Measurements from ENCODE around the gene SMYD3.

The SMYD3 gene

DNA sequence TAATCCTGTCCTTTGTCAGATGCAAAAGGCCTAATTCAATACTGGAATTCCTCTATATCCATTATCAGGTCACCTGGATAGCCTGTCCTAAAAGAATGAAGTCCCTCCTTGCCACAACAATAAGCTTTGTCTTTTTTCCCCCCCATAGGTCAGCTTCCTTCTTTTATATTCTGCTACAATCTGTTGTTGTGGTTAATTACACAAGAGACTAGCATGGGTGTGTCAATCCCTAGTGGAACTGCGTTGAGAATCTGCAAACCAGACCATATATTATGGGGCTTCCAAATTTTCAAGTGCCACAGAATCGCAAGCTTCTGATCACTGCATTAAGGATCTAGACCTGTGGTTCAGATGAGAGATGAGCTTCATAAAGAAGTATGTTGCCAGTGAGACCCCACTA is 349.6 kb downstream of the SMYD3 start:
- DNase-seq, result no peak

DNA sequence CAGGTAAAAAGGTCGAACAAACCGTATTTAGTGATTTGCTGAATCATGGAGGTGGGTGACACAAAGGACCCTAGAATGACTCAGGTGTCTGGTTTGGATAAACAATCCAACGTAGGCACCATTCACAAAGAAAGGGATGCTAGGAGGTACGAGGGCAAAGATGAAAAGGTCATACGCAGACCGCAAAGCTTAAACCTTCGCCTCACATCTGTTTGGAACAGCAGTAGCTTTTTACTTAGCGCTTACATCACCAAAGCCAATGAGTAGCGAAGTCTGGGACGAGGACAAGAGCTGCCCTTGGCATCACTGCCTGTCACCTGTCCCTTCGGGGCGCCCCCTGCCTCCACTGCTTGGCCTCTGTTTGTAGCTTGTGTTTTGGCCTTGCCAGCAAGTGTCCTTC is 350.2 kb downstream of the SMYD3 start:
- in situ Hi-C loops (cut with HindIII; ENCODE audit: low pct_ligation_motif_present, low pct_unique_long_range_greater_than_20kb, low sequenced_read_pairs), result no loop called here
- no peak for DNase-seq

More for the DNA sequence above, 349.6 kb downstream of the SMYD3 start:
- in situ Hi-C loops (cut with HindIII; ENCODE audit: low pct_ligation_motif_present, low pct_unique_long_range_greater_than_20kb, low sequenced_read_pairs), result no loop called here

DNA sequence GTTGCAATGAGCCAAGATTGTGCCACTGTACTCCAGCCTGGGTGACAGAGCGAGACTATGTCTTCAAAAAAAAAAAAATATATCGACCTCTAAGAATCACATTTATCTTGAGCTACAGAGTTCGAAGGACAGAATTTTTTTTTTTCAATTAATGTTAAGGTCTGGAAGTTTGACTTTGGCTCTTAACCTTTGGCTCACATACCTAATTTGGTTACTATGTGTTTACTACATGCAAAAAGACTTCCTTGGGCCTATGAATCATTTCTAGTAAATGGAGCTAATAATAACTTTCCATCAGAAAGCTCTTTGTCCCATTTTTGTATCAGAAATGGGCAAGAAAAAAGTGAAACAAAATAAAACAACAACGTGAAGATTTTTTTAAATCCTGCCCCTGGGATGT is 351.2 kb downstream of the SMYD3 start:
- DNase-seq, result no peak
- in situ Hi-C loops (cut with HindIII; ENCODE audit: low pct_ligation_motif_present, low pct_unique_long_range_greater_than_20kb, low sequenced_read_pairs), result no loop called here

DNA sequence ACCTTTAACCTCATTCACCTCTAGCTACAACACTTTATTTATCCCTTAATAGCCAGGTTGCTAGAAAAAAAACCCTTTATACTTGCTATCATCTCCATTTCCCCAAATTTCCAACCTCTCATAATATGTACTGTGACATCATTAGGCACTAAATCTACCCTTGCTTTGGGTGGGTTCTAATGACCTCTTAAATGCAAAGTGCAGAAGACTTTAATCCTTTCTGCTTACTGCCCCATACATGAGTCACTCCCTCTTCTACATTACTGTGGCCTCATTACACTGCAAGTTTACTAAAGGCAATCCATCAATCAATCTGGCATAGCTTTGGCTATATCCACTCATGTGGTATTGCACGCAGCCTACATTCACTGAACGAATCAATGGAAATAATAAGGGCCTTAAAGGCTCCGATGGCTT is 353.3 kb downstream of the SMYD3 start:
- no peak for DNase-seq
- in situ Hi-C loops (cut with HindIII; ENCODE audit: low pct_ligation_motif_present, low pct_unique_long_range_greater_than_20kb, low sequenced_read_pairs), result no loop called here

DNA sequence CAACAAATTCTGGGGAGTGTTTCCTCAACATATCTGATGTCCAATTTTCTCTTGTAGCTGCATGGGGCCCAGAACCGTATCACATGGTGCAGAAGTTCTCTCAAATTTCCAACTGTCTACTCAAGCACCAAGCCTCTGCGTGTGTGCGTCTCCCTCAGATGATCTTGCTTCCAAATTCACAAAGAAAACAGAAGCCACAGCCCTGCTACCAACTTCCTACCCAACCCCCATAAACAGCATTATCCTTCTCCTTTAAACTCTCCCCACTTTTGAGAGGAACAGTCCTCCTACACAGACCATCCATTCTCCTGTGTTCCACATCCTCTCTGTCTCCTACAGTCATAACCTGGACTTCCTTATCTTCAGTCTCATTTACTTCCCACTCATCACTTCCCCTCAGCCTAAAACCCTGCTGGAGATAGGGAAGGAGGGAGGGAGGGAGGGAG is 354.1 kb downstream of the SMYD3 start:
- in situ Hi-C loops (cut with HindIII; ENCODE audit: low pct_ligation_motif_present, low pct_unique_long_range_greater_than_20kb, low sequenced_read_pairs), result no loop called here
- no peak for DNase-seq

DNA sequence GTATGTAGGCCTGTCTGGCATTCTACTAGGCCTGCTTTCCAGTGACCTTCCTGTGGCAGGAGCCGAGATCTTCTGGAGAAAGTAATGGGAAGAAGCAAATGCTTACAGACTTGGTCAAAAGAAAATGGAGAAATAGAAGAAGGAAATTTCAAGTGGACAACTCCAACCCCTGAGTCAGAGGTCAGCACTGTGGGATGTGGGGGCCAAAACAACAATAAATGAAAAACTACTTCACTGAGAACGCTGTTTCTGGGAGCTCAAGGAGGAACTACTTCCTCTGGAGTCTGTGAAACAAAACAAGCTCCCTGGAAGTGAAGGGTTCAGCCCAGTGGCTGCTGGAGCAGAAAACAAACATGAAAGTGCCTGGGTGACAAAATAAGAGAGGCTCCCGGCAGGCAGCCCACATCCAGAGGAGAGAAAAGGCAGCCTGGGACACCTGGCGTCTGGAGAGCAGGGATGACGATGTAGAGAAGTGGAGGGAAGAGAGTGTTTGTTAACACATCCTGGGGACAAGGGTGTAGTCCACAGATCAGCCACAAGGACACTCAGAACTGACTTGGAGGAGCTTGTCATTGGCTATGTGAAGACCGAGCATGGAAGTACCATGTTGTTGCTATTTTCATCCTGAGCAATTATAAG is 355.2 kb downstream of the SMYD3 start:
- no peak for DNase-seq
- in situ Hi-C loops (cut with HindIII; ENCODE audit: low pct_ligation_motif_present, low pct_unique_long_range_greater_than_20kb, low sequenced_read_pairs), result no loop called here

DNA sequence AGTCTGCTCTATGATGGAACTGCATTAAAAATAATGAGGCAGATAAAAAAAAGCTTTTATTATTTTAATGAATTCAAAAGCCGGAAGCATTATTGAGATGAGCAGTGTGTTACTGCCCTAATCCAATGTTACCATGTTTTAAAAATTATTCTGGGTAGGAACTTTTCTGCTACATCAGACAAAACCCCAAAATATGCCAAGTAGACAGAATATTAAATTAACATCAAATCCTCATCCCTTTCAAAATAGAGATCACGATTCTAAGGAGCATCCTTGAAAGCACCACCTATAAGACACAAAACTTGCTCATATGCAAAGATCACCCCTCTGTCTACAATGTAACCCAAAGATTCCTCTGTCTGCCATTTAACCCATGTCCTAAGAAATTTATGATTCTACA is 357.5 kb downstream of the SMYD3 start:
- in situ Hi-C loops (cut with HindIII; ENCODE audit: low pct_ligation_motif_present, low pct_unique_long_range_greater_than_20kb, low sequenced_read_pairs), result no loop called here
- no peak for DNase-seq

DNA sequence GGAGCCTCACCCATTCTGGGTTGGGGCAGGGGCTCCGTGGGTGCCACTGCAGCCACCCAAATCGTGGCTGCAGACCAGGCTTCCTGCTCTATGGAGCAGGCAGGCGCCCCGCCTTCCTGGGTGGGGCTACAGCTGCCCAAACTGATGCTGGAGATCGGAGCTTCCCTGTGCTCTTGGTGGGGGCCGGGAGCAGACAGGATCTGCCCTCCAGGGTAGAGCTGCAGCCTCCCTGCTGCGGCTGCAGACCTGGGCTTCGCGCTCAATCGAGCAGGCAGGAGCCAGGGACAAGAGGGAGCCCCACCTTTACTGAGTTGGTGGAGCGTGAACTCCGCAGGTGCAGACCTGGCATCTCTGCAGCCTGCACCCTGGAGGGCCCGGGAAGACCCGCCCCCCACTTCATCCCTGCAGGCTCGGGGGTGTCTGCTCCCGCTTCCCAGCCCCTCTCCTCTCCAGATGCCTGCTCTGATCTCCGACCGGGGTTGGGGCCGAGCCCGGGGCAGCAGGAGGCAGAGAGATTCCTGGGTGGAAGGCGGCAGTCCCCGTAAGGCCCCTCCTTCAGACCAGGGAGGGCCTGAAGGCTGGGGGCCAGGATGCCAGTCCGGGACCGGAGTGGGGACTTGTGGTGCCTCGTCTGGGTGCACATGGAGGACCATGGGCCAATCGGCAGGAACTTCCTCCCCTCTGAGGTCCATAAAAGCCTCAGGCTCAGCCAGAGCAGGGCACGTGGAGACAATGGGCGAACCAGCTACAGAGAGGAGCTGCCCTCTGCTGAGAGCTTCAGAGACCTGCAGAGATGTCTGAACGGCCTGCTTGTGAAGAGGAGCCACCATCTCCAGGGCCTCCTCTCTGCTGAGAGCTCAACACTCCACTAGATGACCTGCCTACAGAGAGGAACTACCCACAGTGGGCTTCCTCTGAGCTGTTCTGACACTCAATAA is 359.3 kb downstream of the SMYD3 start:
- in situ Hi-C loops (cut with HindIII; ENCODE audit: low pct_ligation_motif_present, low pct_unique_long_range_greater_than_20kb, low sequenced_read_pairs), result no loop called here
- DNase-seq, result no peak

DNA sequence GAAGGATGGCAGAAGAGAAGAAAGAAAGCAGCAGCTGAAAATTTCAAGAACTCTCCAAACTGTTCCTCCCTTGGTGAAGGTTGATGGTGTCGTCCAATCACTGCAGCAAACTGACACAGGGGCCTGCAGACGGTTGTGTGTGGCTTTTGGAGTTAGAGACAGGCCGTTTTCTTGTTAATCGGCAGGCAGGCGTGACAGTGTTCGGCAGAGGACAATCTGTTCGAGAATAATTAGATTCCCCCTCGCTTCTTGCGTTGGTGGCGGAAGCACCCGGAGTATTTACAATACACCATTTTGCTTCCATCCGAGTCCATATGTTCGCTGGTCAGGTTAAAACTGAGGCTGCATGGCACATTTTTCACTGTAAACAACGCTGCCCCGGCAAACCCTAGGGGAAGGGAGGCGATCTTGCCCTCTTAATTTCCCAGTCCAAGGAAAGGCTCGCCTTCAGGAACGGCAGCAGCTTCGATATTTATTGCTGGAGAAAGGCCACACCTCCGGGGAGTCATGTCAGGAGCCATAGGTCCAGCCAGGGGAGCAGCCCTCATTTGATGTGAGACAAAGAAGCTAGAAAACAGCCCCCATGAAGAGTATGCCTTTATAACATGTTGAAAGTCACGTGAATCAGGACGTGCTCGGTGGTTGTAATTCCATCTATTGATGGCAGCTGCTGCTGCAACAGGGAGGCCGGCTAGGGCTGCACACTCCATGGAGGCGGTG is 360.1 kb downstream of the SMYD3 start:
- in situ Hi-C loops (cut with HindIII; ENCODE audit: low pct_ligation_motif_present, low pct_unique_long_range_greater_than_20kb, low sequenced_read_pairs), result no loop called here

DNA sequence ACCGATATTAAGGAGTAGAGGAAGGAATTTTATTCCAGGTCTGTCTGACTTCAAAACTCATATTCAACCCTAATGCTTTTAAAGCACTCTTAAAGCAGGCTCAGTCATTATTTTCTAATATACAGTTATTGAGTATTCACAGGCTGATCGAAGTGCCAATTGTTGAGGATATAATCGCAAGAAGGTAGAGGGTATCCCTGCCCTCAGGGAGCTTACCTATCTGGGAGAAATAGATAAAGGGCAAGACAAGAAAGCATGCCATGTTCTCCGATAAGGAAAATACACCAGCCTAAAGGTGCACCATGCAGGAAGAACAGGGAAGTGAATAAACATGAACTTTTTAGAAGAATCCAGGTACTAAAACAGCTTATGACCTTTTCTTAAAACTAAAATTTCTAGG is 361.2 kb downstream of the SMYD3 start:
- DNase-seq, result no peak

More for the DNA sequence above, 360.1 kb downstream of the SMYD3 start:
- no peak for DNase-seq

DNA sequence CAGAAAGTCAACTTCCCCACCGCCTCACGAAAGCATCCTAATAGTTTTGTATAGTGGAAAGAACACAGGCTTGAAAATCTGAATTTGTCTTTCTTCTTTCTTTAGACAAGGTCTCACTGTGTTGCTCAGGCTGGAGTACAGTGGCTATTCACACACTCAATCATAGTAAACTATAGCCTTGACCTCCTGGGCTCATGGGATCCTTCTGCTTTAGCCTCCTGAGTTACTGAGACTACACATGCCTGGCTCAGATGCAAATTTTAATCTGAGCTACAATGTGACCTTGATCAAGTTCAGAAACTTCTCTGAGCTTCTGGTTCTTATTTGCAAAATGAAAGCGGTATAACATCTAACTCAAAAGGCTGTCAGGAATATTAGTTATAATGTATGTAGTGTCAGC is 362.1 kb downstream of the SMYD3 start:
- in situ Hi-C loops (cut with HindIII; ENCODE audit: low pct_ligation_motif_present, low pct_unique_long_range_greater_than_20kb, low sequenced_read_pairs), result no loop called here
- no peak for DNase-seq

More for the DNA sequence above, 361.2 kb downstream of the SMYD3 start:
- in situ Hi-C loops (cut with HindIII; ENCODE audit: low pct_ligation_motif_present, low pct_unique_long_range_greater_than_20kb, low sequenced_read_pairs), result no loop called here

DNA sequence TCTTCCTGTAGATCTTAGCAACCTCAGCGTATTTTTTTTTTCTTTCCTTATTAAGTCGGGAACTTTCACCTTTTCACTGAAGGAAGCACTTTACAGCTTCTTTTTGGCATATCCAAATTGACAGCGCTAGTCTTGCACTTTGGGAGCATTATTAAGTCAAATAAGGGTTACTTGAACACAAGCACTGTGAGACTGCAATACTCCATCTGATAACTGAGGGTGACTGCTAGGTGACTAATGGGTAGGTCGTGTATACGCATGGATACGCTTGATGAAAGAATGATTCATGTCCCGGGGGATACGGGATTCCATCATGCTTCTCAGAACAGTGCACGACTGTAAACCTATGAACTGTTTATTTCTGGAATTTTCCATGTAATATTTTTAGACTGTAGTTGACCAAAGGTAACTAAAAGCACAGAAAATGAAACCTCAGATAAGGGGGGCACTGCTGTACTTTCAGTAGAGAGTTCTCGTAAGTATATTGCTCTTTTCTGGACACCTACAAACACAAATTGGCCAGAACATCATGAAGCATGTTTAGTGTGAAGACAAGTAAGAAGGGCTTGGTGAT is 364.7 kb downstream of the SMYD3 start:
- in situ Hi-C loops (cut with HindIII; ENCODE audit: low pct_ligation_motif_present, low pct_unique_long_range_greater_than_20kb, low sequenced_read_pairs), result no loop called here
- DNase-seq, result peak; percentile 97

DNA sequence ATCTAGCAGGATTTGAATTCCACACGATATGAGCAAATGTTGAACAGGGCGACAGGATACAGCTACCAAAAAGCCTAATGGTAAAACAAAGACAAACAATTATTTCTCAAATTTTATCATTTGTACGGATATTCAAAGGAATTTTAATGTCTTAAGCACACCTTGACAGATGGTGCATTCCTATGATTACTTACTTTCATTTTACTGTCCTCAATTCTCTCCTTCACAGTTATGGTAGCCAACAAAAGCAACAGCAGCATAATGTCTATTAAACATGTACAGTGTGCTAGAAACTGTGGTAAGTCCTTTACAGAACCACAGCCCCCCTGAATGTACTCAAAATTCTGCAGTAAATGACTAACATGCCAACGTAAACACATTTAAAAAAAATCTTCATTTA is 365.8 kb downstream of the SMYD3 start:
- DNase-seq, result peak; percentile 25
- in situ Hi-C loops (cut with HindIII; ENCODE audit: low pct_ligation_motif_present, low pct_unique_long_range_greater_than_20kb, low sequenced_read_pairs), result no loop called here

DNA sequence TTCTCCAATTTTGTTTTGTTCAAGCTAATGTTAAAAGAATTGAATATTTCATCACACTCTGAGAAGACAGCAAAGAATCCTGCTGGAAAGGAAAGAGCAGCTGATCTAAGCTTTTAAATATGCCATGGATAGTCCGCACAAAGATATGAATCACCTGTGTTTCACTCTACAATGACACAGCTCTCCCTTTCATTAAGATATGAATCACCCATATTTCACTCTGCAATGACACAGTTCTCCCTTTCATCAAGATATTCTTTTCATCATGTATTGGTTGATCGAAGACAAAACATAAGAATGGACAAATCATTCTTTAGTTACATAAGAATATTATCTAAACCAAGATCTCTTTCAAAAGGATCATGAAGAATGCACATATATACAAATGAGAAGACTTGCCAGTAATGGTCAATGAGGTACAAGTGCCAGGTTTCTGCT is 367.3 kb downstream of the SMYD3 start:
- in situ Hi-C loops (cut with HindIII; ENCODE audit: low pct_ligation_motif_present, low pct_unique_long_range_greater_than_20kb, low sequenced_read_pairs), result no loop called here
- peak; percentile 92 for DNase-seq

DNA sequence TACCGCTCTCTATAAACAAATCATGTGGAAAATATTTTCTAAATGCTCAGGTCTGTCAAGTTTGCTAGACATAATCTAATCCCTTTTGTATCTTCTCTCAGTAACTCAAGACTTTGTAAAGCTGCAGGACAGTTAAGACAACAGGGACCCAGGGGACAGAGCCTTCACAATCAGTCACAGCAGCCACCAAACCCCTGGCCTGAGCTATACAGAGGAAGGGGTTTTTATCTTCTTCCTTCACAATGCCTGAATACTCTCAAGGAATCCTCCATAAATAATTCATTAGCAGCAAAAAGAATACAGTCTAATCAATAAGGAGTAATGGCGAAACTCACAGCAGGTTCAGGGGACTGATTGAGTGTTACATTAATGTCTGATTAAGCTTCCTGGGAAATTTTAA is 368.3 kb downstream of the SMYD3 start:
- in situ Hi-C loops (cut with HindIII; ENCODE audit: low pct_ligation_motif_present, low pct_unique_long_range_greater_than_20kb, low sequenced_read_pairs), result no loop called here

DNA sequence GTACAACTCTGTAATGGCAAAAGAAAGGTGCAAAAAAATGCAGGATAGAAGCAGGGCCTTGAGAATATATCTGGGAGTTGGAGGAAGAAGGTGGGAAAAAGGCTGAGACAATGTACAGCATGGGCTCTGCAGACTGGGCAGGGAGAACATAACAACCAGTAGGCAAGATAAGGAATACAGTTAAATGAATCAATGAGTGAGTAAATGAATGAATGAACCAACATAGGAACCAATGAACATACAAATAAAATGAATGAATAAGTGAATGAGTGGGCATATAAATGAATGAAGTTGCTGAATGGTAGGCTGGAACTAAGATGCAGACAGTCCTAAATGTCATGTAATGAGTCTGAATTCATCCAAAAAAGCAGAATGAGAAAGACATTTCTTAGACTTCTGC is 370.6 kb downstream of the SMYD3 start:
- no peak for DNase-seq
- in situ Hi-C loops (cut with HindIII; ENCODE audit: low pct_ligation_motif_present, low pct_unique_long_range_greater_than_20kb, low sequenced_read_pairs), result no loop called here

More for the DNA sequence above, 368.3 kb downstream of the SMYD3 start:
- DNase-seq, result no peak

DNA sequence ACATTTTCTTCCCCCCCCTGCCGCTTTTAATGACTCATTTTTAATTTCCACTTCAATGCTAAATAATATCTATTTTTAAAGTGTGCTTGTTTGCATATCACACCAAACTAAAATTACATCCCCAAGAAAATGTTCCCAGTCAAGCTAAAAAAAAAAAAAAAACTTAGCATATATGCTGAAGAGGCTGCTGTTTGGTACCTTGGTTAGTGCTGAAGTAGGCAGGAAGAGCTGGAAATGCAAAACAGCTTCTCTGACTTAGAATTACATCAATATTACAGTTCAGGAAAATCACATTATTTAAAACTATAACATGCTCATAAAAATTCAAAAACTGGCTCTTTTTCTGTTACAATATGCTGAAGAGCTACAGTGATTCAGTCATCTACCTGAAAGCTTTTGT is 372.3 kb downstream of the SMYD3 start:
- in situ Hi-C loops (cut with HindIII; ENCODE audit: low pct_ligation_motif_present, low pct_unique_long_range_greater_than_20kb, low sequenced_read_pairs), result no loop called here

DNA sequence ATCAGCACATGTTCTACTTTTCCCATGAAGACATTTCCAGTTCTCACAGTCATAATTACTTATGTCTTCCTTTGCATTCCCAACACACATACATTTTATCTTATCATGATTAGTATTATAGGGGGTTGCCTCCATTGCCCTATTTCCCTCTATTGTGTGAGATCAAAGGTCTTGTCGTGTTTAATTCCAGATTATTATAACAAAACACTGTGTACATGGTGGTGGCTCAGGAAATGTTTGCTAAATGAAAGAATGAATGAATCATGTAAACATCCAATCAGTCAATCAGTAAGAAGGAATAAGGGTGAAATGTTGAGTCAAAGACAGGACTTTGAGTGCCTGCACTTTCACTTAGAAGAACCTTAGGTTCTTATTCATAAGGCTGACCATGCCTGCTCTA is 376.0 kb downstream of the SMYD3 start:
- in situ Hi-C loops (cut with HindIII; ENCODE audit: low pct_ligation_motif_present, low pct_unique_long_range_greater_than_20kb, low sequenced_read_pairs), result no loop called here
- DNase-seq, result no peak

More for the DNA sequence above, 372.3 kb downstream of the SMYD3 start:
- DNase-seq, result no peak

All from ACHN (cell line).